Measurements from ENCODE around the gene ABAT.

GRCh38 chr16:8761078-8761477 is 86.7 kb downstream of the ABAT start:
- no peak for TF ChIP-seq CREB1 (IDR thresholded peaks at IDR 0.05)
- no peak for TF ChIP-seq EZH2 (IDR thresholded peaks at IDR 0.05; ENCODE audit: low read depth, low read length, severe bottlenecking)
- TF ChIP-seq RXRA (IDR thresholded peaks at IDR 0.05; ENCODE audit: insufficient read depth, low read depth, low read length), result no peak
- TF ChIP-seq HDAC6 (IDR thresholded peaks at IDR 0.05; ENCODE audit: low read depth, low read length), result no peak
- TF ChIP-seq CTCF (IDR thresholded peaks at IDR 0.05; ENCODE audit: control extremely low read depth in 1 of 3, insufficient read depth in 1 of 3, low read depth in 1 of 3, low read length in 3 of 3), result no peak
- no peak for TF ChIP-seq KDM4A (IDR thresholded peaks at IDR 0.05; ENCODE audit: low read depth, low read length, severe bottlenecking)
